Stimulated activated effector memory CD8-positive, alpha-beta T cell treated with anti-CD3 and anti-CD28 coated beads, Interleukin-12 subunit alpha, Interleukin-12 subunit beta, amount 100 ng/mL, for 72 hours (primary cell): ENCODE measurements around the gene SMG6.

Experiments
- ATAC-seq: fragments of 150-1000 bp; cut with Tn5 transposase; 2 replicates; pipeline ENCODE4 v1.10.0; 2021
- DNase-seq, 2 donors: peaks; one replicate each; pipeline ENCODE4 v3.0.0; 2021 to 2022; ENCODE audit warnings: low spot score in 2 of 2
- H3K27ac Mint-ChIP-seq: one replicate; pipeline ENCODE4 v1.8.0; 2022; ENCODE audit warnings: mild to moderate bottlenecking, mixed read lengths
- H3K36me3 Mint-ChIP-seq: one replicate; pipeline ENCODE4 v1.8.0; 2022; ENCODE audit warnings: mild to moderate bottlenecking, mixed read lengths
- H3K4me1 Mint-ChIP-seq: one replicate; pipeline ENCODE4 v1.8.0; 2022; ENCODE audit warnings: mixed read lengths
- H3K4me3 Mint-ChIP-seq: one replicate; pipeline ENCODE4 v1.8.0; 2022; ENCODE audit warnings: mild to moderate bottlenecking, mixed read lengths
- H3K9me3 Mint-ChIP-seq: one replicate; pipeline ENCODE4 v1.8.0; 2022; ENCODE audit warnings: mixed read lengths

SMG6 gene

GRCh38 chr17:2303204-2304188 is at the start of gene SMG6, which contains the start of gene SRR:
TSS of gene SMG6 (minus strand) at chr17:2303785. CDS start at chr17:2303720, 65 bp downstream.
TSS of gene SRR (plus strand) at chr17:2303950. CDS start at chr17:2315561, 11,611 bp downstream.
- peaks cover 41% of the 10 kb centered on the region for H3K4me1 Mint-ChIP-seq
- H3K27ac Mint-ChIP-seq: peak within 1 kb of the TSS; percentile 76
- ATAC-seq (peak; percentile 91), DNase-seq (peak; percentile 86 to 92)
- H3K4me3 Mint-ChIP-seq: peak within 1 kb of the TSS; percentile 81
- no peaks in the 10 kb centered on the region for H3K9me3 Mint-ChIP-seq
- H3K36me3 Mint-ChIP-seq: peaks cover 32% of the 10 kb centered on the region

DNA sequence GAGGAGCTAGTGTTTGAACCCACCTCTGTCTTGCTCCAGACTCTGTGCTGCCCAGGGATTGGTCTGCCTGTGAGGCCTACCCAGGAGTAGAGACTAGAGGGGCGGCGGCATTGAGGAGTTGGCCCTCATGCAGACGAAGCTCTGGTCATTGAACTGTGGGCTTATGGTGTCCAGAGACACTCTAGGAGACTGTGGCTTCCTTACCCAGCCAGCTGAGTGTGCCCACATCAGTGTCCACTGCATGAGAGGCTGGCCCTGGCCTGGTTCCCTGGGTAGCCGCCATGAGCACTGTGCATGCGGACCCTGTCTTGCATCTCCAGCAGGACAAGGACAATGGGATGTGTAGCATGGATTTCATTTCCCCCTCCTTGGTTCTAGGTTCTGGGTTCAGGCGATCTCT is 47.7 kb upstream of the SMG6 start:
- Mint-ChIP-seq H3K36me3 (no peaks in the 10 kb centered on the region), H3K9me3 (no peaks in the 10 kb centered on the region), H3K4me1 (peaks cover 14% of the 10 kb centered on the region), H3K27ac (no peak overlapping the region), H3K4me3 (no peak overlapping the region)
- ATAC-seq: no peak
- no peak for DNase-seq

GRCh38 chr17:2347805-2348685 is 44.5 kb upstream of the SMG6 start:
- Mint-ChIP-seq H3K9me3 (no peaks in the 10 kb centered on the region), H3K4me1 (no peaks in the 10 kb centered on the region), H3K36me3 (peaks cover 7% of the 10 kb centered on the region), H3K27ac (no peak overlapping the region), H3K4me3 (no peak overlapping the region)
- no peak for ATAC-seq
- DNase-seq: no peak

DNA sequence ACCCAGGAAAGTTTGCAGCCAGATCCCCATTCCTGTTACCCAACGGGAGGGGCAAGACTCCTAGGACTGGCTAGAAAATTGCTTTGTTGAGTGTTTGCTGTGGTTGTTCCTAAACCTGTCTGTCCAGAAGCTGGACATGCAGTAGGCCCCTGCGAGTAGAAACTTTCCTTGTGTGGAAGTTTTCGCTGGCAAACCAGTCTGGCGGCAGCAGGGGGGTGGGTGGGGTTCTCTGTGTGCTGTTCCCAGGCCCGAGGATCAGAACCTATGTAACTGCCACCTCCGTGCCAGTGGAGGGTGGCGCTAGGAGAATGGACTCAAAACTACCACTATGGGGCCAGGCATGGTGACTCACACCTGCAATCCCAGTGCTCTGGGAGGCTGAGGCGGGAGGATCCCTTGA is 42.9 kb upstream of the SMG6 start:
- Mint-ChIP-seq H3K36me3 (peaks cover 15% of the 10 kb centered on the region), H3K4me3 (no peak overlapping the region), H3K27ac (no peak overlapping the region), H3K4me1 (no peaks in the 10 kb centered on the region), H3K9me3 (no peaks in the 10 kb centered on the region)
- ATAC-seq (no peak), DNase-seq (no peak)

GRCh38 chr17:2344528-2344927 is 40.9 kb upstream of the SMG6 start:
- Mint-ChIP-seq H3K27ac (no peak overlapping the region), H3K4me3 (no peak overlapping the region), H3K36me3 (peaks cover 15% of the 10 kb centered on the region), H3K4me1 (no peaks in the 10 kb centered on the region), H3K9me3 (no peaks in the 10 kb centered on the region)
- DNase-seq (no peak), ATAC-seq (no peak)

DNA sequence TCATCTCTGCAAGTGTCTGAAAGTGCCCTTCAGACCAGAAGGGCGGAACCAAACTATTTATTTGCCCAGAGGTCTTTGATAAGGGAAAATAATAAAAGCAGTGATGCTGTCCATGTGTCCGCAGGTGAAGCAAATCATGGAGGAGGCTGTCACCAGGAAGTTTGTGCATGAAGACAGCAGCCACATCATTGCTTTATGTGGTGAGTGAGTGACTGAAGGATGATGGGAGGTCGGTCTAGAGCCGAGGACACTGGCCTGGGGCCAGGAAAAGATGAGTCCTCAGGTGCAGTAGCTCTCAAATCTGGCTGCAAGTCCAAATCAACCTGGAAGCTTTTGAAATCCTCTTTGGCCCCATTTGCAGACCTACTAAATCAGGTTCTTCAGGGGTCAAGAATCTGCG is 39.8 kb upstream of the SMG6 start:
- ATAC-seq: peak; percentile 80
- H3K27ac Mint-ChIP-seq: peak overlapping the region; percentile 50
- H3K36me3 Mint-ChIP-seq: peaks cover 15% of the 10 kb centered on the region
- no peak overlapping the region for H3K4me3 Mint-ChIP-seq
- DNase-seq: no peak
- H3K9me3 Mint-ChIP-seq: no peaks in the 10 kb centered on the region
- peaks cover 3% of the 10 kb centered on the region for H3K4me1 Mint-ChIP-seq

- ATAC-seq: no peak
- peak overlapping the region; percentile 60 for H3K27ac Mint-ChIP-seq
- H3K4me1 Mint-ChIP-seq: peaks cover 5% of the 10 kb centered on the region
- no peak for DNase-seq
- H3K4me3 Mint-ChIP-seq: peak overlapping the region; percentile 100
- H3K9me3 Mint-ChIP-seq: no peaks in the 10 kb centered on the region
- H3K36me3 Mint-ChIP-seq: peaks cover 9% of the 10 kb centered on the region
Measured at GRCh38 chr17:2338315-2338657, 34.7 kb upstream of the SMG6 start.

- Mint-ChIP-seq H3K27ac (peak overlapping the region; percentile 60), H3K36me3 (peaks cover 9% of the 10 kb centered on the region), H3K4me3 (peak overlapping the region; percentile 100), H3K4me1 (peaks cover 5% of the 10 kb centered on the region), H3K9me3 (no peaks in the 10 kb centered on the region)
- DNase-seq (peak; percentile 48 to 75), ATAC-seq (peak; percentile 63)
Measured at GRCh38 chr17:2337544-2338314, 34.1 kb upstream of the SMG6 start.

DNA sequence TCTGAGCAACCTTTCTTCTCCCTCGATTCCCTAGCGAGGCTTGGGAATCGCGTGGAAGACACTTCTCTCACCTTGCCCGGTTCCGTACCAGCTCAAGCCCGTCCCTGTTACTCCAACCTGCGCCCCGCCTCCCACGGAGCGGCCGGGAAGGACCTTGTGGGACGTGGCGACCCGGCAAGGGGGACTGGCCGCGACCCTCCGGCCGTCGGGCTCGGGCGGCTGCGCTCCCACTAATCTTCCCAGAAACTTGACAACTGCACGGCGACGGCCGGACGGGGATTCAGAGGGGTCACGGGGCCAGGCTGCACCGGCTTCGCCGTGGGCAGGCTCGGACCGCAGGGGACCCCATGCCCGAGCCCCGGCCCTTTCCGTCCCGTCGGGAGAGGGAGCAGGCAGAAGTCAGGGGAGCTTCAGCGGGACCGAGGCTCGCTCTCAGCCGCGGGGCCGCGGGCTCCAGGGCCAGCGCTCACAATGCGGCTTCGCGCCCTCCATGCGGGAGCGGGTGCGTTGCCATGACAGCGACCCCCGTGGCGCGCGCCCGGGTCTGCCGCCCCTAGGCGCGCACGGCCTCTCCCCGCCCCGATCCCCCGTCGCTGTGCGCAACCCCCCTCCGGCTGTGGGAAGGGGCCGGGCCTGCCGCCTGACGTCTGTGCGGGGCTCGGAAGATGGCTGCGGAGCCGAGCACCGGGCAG is 33.4 kb upstream of the SMG6 start, which contains the start of gene SGSM2:
Gene SGSM2, plus strand, starts transcription at position 650 of the 692 bp plus-strand sequence. CDS start 188 bp downstream, outside the sequence.
- DNase-seq (peak in 1 of 2 donors; percentile 41), ATAC-seq (peak; percentile 63)
- Mint-ChIP-seq H3K4me3 (peak within 1 kb of the TSS; percentile 100), H3K27ac (peak within 1 kb of the TSS; percentile 98), H3K4me1 (peaks cover 5% of the 10 kb centered on the region), H3K36me3 (peaks cover 5% of the 10 kb centered on the region), H3K9me3 (no peaks in the 10 kb centered on the region)

DNA sequence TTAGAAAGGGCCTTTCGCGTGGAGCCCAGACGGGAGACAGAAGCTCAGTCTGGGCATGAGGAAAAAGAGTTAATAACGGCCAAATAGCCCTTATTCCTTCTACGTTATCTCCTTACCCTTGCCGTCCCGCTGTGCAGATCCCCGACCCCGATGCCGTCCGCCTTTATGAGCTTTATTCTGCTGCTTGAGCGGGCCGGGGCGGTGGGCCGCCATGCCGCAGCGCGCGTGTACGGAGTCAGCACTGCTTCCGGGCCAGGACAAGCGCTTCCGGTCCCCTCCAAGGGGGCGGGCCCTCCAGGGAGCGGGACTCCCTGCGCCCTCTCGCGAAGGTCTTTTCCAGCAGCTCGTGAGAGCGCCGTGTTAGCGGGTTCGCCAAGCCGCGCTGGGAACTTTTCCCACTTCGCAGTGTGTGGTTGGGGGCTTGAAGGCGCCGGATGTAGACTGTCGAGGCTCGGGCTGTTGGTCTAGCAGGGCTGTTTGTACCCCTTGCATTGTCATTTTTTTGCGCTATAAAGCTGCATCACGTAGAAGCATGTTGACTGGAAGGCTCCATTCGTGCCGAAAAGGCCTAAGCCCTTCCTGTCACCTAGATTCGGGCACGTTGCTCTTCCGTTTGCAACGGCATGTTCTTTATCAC is 32.7 kb upstream of the SMG6 start, which contains the start of gene TSR1:
Gene TSR1, minus strand, starts transcription at position 243 of the 637 bp plus-strand sequence. Its CDS starts 30 bp downstream, at position 213.
- DNase-seq (peak; percentile 75 to 92), ATAC-seq (peak; percentile 94)
- Mint-ChIP-seq H3K4me3 (peak within 1 kb of the TSS; percentile 100), H3K4me1 (peaks cover 5% of the 10 kb centered on the region), H3K9me3 (no peaks in the 10 kb centered on the region), H3K36me3 (no peaks in the 10 kb centered on the region), H3K27ac (peak within 1 kb of the TSS; percentile 98)

GRCh38 chr17:2335726-2336214 is 32.2 kb upstream of the SMG6 start:
- Mint-ChIP-seq H3K9me3 (no peaks in the 10 kb centered on the region), H3K36me3 (no peaks in the 10 kb centered on the region), H3K4me3 (peak overlapping the region; percentile 100), H3K27ac (peak overlapping the region; percentile 98), H3K4me1 (peaks cover 5% of the 10 kb centered on the region)
- ATAC-seq (no peak), DNase-seq (no peak)

DNA sequence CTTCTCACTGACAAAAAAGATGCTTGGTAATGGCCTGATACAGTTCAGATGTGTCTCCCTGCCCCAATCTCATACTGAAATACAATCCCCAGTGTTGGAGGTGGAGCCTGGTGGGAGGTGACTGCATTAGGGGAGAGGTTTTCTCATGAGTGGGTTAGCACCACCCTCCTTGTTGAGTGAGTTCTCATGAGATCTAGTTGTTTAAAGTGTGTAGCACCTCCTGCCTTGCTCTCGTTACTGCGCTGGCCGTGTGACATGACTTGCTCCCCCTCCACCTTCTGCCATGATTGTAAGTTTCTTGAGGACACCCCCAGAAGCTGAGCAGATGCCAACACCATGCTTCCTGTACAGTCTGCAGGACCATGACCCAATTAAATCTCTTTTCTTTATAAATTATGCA is 27.7 kb upstream of the SMG6 start:
- H3K4me3 Mint-ChIP-seq: no peak overlapping the region
- no peaks in the 10 kb centered on the region for H3K9me3 Mint-ChIP-seq
- H3K27ac Mint-ChIP-seq: no peak overlapping the region
- no peak for ATAC-seq
- DNase-seq: no peak
- H3K36me3 Mint-ChIP-seq: no peaks in the 10 kb centered on the region
- H3K4me1 Mint-ChIP-seq: no peaks in the 10 kb centered on the region

DNA sequence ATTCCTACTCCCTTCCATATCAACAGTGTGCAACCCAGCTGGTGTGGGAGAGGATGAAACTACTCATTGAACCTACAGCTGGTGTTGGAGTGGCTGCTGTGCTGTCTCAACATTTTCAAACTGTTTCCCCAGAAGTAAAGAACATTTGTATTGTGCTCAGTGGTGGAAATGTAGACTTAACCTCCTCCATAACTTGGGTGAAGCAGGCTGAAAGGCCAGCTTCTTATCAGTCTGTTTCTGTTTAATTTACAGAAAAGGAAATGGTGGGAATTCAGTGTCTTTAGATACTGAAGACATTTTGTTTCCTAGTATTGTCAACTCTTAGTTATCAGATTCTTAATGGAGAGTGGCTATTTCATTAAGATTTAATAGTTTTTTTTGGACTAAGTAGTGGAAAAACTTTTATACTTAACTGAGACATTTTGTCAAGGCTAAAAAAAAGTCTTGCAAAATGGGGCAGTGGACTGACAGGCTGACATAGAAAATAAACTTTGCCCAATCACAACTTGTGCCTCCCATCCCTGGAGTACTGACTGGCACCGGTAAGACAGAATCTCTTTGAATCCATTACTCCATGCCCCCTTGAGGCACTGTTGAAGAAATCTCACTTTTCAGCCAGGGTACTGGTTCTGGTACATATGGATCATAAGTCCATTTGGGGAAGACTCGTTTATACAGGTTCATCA is 20.2 kb upstream of the SMG6 start:
- no peak for DNase-seq
- ATAC-seq: no peak
- peaks cover 17% of the 10 kb centered on the region for H3K36me3 Mint-ChIP-seq
- no peaks in the 10 kb centered on the region for H3K9me3 Mint-ChIP-seq
- H3K27ac Mint-ChIP-seq: peak overlapping the region; percentile 5
- H3K4me1 Mint-ChIP-seq: no peaks in the 10 kb centered on the region
- no peak overlapping the region for H3K4me3 Mint-ChIP-seq
